C4-2B (cell line): ENCODE results near the gene TDRD9.

Experiments
- CTCF ChIP-seq: fragments of 450-650 bp; conservative IDR thresholded peaks from 2 replicates; pipeline ENCODE4 v1.5.1; 2017; ENCODE audit warnings: mild to moderate bottlenecking
- ZFX ChIP-seq: fragments of 450-650 bp; IDR thresholded peaks from 2 replicates; pipeline ENCODE4 v1.6.1; 2017

- TF ChIP-seq CTCF (no peak), ZFX (no peak)
Observed at GRCh38 chr14:103989034-103989433, 60.8 kb downstream of the TDRD9 start.
